GM12892 (cell line): Measurements from ENCODE around the gene TACC3.

Source experiments
- POLR2A ChIP-seq: IDR thresholded peaks from 2 replicates; pipeline ENCODE4 v1.6.1; 2011; ENCODE audit warnings: low read depth, low read length, control low read depth
- POLR2AphosphoS5 ChIP-seq: IDR thresholded peaks from 2 replicates; pipeline ENCODE4 v1.6.1; 2011; ENCODE audit warnings: low read depth, low read length, control low read depth
- TAF1 ChIP-seq: IDR thresholded peaks from 2 replicates; pipeline ENCODE4 v1.6.1; 2011; ENCODE audit warnings: low read depth, mild to moderate bottlenecking, control low read depth, low read length, borderline replicate concordance

DNA sequence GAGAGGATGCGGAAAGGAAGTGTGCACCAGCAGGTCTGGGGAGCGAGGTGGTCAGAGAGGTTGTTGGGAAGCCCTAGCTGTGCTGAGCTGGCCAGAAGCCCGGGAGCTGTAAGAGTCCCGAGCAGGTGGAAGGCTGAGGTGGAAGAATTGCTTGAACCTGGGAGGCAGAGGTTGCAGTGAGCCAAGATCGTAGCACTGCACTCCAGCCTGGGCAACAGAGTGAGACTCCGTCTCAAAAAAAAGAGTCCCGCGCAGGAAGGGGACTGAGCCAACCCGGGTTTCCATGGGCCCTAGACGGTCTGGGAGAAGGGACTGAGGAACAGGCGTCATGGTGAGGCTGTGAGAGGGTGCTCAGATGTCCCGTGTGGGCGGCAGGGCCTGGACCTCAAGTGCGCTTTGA, 59.1 kb downstream of the TACC3 start:
- no peak for TF ChIP-seq POLR2A
- TF ChIP-seq TAF1 = no peak
- no peak for TF ChIP-seq POLR2AphosphoS5
